HepG2 (cell line): Measurements from ENCODE around the gene LPO. TPM values are rescaled to one million over a fixed set of nuclear protein-coding genes. Genes with fewer than 3 reads are reported as not detected.

Experiments
- BHLHE40 ChIP-seq: IDR thresholded peaks from 2 replicates; pipeline ENCODE4 v1.6.1; 2011; ENCODE audit warnings: low read length, improper control_type of control experiment
- HDAC1 ChIP-seq: sonication (generic); formaldehyde crosslinking; IDR thresholded peaks from 2 replicates; pipeline ENCODE4 v1.5.1; 2020; ENCODE audit warnings: mild to moderate bottlenecking, missing genetic modification reagents
- KMT2B ChIP-seq: IDR thresholded peaks from 2 replicates; pipeline ENCODE4 v1.6.1; 2016; ENCODE audit warnings: missing genetic modification reagents, missing compliant biosample characterization
- MAFF ChIP-seq: IDR thresholded peaks from 2 replicates; pipeline ENCODE4 v1.6.1; 2011; ENCODE audit warnings: low read depth, low read length, improper control_type of control experiment
- RFX3 ChIP-seq: IDR thresholded peaks from 2 replicates; pipeline ENCODE4 v1.6.1; 2016; ENCODE audit warnings: missing biosample characterization, missing genetic modification reagents
- SOX6 ChIP-seq, 2 experiments: fragments of 450-650 bp in 1 of 2; sonication (generic) in 1 of 2; formaldehyde crosslinking in 1 of 2; IDR thresholded peaks; 2 replicates each; pipeline versions ENCODE4 v1.4.0 to v1.6.1; 2017 to 2020; ENCODE audit warnings: antibody characterized with exemption in 1 of 2, mild to moderate bottlenecking in 1 of 2, missing genetic modification reagents in 1 of 2
- SSRP1 ChIP-seq: IDR thresholded peaks from 2 replicates; pipeline ENCODE4 v1.6.1; 2016; ENCODE audit warnings: control low read depth
- TARDBP ChIP-seq: sonication (generic); formaldehyde crosslinking; IDR thresholded peaks from 2 replicates; pipeline ENCODE4 v1.8.0; 2022; ENCODE audit warnings: mild to moderate bottlenecking, missing genetic modification reagents
- ZBTB8A ChIP-seq: sonication (generic); formaldehyde crosslinking; IDR thresholded peaks from 2 replicates; pipeline ENCODE4 v1.4.0; 2020; ENCODE audit warnings: mild to moderate bottlenecking, low read depth, missing genetic modification reagents, borderline replicate concordance
- ZNF616 ChIP-seq: sonication (generic); formaldehyde crosslinking; IDR thresholded peaks from 2 replicates; pipeline ENCODE4 v1.5.0; 2020; ENCODE audit warnings: low read depth, mild to moderate bottlenecking, missing genetic modification reagents
- ZNF790 ChIP-seq: sonication (generic); formaldehyde crosslinking; IDR thresholded peaks from 2 replicates; pipeline ENCODE4 v1.8.0; 2022; ENCODE audit warnings: missing genetic modification reagents, mild to moderate bottlenecking, borderline replicate concordance
- polyA plus RNA-seq, 8 experiments: library from polyadenylated mRNA; depleted of rRNA in 3 of 8; stranded (reverse) in 7 of 8; unstranded in 1 of 8; fragments of >200 nt; fragmentation: Illumina TruSeq in 4 of 8; extraction: Trizol in 4 of 8; gene quantifications; 2 replicates each; pipeline versions ENCODE4 v1.2.1 to v1.2.3, GENCODE V29; 2011 to 2016; ENCODE audit warnings: low read depth in 4 of 8, missing spikeins in 1 of 8, mixed read lengths in 1 of 8; ENCODE audit not compliant: insufficient read depth in 1 of 8
- total RNA-seq, 5 experiments: library from RNA; depleted of rRNA; stranded (reverse); fragments of >200 nt; fragmentation: Illumina TruSeq; extraction: Trizol; gene quantifications; 2 replicates each; pipeline ENCODE4 v1.2.3, GENCODE V29; 2016; ENCODE audit warnings: low read depth in 1 of 5
- TF ChIP-seq, protein P1 (sequence below): sonication (generic); formaldehyde crosslinking; IDR thresholded peaks from 2 replicates; pipeline ENCODE4 v1.5.0; 2020; ENCODE audit warnings: mild to moderate bottlenecking, missing genetic modification reagents
- TF ChIP-seq, protein P2 (sequence below): sonication (generic); formaldehyde crosslinking; IDR thresholded peaks from 2 replicates; pipeline ENCODE4 v1.4.0; 2020; ENCODE audit warnings: mild to moderate bottlenecking, missing genetic modification reagents
- TF ChIP-seq, protein P3 (sequence below): sonication (generic); formaldehyde crosslinking; IDR thresholded peaks from 2 replicates; pipeline ENCODE4 v1.4.0; 2020; ENCODE audit warnings: missing genetic modification reagents
- TF ChIP-seq, protein P4 (sequence below): sonication (generic); formaldehyde crosslinking; conservative IDR thresholded peaks from 2 replicates; pipeline ENCODE4 v1.8.1; 2023; ENCODE audit warnings: missing genetic modification reagents
- TF ChIP-seq, protein P5 (sequence below): sonication (generic); formaldehyde crosslinking; conservative IDR thresholded peaks from 2 replicates; pipeline ENCODE4 v1.8.0; 2022; ENCODE audit warnings: mild to moderate bottlenecking, moderate library complexity, missing genetic modification reagents

Gene LPO
- total and polyA plus RNA-seq, 2 of the 13 experiments (the other 11 are each of a cell fraction or from before 2014, with no cell fraction given), result not detected

DNA sequence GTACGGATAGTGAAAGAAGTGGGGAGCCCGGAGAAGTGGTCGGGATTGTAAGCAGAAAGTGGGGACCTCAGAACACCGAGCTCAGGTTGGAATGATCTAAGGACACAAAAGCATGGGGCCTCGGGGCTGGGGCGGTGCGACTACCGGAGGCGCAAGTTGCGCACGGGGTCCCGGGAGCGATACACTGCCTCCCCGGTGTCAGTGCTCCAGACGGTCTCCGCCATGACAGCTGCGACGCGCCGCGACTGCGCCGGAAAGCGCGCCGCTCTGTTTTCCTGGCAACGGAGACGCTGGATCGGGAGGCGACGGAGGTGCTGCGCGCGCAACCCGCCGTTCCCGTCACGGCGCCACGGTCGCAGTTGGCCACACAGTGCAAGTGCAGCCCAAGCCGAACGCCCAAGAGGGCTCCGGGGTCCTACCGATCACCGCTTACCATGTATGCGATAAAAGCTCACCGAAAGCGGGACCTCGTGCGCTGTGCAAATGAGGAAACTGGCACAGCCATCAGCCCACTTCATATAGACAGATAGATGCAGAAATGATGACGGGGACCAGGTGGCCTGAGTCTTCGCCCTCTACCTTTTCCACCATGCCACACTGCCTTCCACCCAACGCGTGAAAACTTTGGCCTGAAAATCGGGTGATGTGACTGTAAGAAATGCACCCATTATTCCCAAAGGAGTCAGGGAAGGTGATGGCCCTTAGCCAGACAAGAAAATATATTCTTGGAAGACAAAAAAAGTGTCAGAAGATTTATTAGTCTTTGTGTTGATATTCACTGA, 19.2 kb upstream of the LPO start, which contains the start of gene MKS1 (continued):
- TF ChIP-seq, protein P1, sequence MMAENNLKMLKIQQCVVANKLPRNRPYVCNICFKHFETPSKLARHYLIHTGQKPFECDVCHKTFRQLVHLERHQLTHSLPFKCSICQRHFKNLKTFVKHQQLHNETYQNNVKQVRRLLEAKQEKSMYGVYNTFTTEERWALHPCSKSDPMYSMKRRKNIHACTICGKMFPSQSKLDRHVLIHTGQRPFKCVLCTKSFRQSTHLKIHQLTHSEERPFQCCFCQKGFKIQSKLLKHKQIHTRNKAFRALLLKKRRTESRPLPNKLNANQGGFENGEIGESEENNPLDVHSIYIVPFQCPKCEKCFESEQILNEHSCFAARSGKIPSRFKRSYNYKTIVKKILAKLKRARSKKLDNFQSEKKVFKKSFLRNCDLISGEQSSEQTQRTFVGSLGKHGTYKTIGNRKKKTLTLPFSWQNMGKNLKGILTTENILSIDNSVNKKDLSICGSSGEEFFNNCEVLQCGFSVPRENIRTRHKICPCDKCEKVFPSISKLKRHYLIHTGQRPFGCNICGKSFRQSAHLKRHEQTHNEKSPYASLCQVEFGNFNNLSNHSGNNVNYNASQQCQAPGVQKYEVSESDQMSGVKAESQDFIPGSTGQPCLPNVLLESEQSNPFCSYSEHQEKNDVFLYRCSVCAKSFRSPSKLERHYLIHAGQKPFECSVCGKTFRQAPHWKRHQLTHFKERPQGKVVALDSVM (CRISPR knock-in tag), result no peak
- TF ChIP-seq RFX3 (peak; percentile 94), KMT2B (CRISPR knock-in tag) (peak; percentile 97), ZNF616 (CRISPR knock-in tag) (no peak), ZBTB8A (CRISPR knock-in tag) (no peak; the same call in 1 of the 2 replicates), SOX6 (IDR thresholded peaks at IDR 0.05) (no peak), SOX6 (CRISPR knock-in tag; IDR thresholded peaks at IDR 0.05) (peak; percentile 62), MAFF (no peak), HDAC1 (CRISPR knock-in tag) (peak; percentile 95), ZNF790 (CRISPR knock-in tag) (peak; percentile 56; the same call in 1 of the 2 replicates), SSRP1 (no peak), TARDBP (peak; percentile 80; the same call in 1 of the 2 replicates), BHLHE40 (peak; percentile 6; the same call in 1 of the 2 replicates)
- TF ChIP-seq, protein P2, sequence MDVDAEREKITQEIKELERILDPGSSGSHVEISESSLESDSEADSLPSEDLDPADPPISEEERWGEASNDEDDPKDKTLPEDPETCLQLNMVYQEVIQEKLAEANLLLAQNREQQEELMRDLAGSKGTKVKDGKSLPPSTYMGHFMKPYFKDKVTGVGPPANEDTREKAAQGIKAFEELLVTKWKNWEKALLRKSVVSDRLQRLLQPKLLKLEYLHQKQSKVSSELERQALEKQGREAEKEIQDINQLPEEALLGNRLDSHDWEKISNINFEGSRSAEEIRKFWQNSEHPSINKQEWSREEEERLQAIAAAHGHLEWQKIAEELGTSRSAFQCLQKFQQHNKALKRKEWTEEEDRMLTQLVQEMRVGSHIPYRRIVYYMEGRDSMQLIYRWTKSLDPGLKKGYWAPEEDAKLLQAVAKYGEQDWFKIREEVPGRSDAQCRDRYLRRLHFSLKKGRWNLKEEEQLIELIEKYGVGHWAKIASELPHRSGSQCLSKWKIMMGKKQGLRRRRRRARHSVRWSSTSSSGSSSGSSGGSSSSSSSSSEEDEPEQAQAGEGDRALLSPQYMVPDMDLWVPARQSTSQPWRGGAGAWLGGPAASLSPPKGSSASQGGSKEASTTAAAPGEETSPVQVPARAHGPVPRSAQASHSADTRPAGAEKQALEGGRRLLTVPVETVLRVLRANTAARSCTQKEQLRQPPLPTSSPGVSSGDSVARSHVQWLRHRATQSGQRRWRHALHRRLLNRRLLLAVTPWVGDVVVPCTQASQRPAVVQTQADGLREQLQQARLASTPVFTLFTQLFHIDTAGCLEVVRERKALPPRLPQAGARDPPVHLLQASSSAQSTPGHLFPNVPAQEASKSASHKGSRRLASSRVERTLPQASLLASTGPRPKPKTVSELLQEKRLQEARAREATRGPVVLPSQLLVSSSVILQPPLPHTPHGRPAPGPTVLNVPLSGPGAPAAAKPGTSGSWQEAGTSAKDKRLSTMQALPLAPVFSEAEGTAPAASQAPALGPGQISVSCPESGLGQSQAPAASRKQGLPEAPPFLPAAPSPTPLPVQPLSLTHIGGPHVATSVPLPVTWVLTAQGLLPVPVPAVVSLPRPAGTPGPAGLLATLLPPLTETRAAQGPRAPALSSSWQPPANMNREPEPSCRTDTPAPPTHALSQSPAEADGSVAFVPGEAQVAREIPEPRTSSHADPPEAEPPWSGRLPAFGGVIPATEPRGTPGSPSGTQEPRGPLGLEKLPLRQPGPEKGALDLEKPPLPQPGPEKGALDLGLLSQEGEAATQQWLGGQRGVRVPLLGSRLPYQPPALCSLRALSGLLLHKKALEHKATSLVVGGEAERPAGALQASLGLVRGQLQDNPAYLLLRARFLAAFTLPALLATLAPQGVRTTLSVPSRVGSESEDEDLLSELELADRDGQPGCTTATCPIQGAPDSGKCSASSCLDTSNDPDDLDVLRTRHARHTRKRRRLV (CRISPR knock-in tag), result peak; percentile 82; the same call in 1 of the 2 replicates
- TF ChIP-seq, protein P3, sequence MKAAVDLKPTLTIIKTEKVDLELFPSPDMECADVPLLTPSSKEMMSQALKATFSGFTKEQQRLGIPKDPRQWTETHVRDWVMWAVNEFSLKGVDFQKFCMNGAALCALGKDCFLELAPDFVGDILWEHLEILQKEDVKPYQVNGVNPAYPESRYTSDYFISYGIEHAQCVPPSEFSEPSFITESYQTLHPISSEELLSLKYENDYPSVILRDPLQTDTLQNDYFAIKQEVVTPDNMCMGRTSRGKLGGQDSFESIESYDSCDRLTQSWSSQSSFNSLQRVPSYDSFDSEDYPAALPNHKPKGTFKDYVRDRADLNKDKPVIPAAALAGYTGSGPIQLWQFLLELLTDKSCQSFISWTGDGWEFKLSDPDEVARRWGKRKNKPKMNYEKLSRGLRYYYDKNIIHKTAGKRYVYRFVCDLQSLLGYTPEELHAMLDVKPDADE (CRISPR knock-in tag), result peak; percentile 17; the same call in 1 of the 2 replicates
- TF ChIP-seq, protein P4, sequence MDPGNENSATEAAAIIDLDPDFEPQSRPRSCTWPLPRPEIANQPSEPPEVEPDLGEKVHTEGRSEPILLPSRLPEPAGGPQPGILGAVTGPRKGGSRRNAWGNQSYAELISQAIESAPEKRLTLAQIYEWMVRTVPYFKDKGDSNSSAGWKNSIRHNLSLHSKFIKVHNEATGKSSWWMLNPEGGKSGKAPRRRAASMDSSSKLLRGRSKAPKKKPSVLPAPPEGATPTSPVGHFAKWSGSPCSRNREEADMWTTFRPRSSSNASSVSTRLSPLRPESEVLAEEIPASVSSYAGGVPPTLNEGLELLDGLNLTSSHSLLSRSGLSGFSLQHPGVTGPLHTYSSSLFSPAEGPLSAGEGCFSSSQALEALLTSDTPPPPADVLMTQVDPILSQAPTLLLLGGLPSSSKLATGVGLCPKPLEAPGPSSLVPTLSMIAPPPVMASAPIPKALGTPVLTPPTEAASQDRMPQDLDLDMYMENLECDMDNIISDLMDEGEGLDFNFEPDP (CRISPR knock-in tag), result no peak; the same call in 1 of the 2 replicates
- TF ChIP-seq, protein P5, sequence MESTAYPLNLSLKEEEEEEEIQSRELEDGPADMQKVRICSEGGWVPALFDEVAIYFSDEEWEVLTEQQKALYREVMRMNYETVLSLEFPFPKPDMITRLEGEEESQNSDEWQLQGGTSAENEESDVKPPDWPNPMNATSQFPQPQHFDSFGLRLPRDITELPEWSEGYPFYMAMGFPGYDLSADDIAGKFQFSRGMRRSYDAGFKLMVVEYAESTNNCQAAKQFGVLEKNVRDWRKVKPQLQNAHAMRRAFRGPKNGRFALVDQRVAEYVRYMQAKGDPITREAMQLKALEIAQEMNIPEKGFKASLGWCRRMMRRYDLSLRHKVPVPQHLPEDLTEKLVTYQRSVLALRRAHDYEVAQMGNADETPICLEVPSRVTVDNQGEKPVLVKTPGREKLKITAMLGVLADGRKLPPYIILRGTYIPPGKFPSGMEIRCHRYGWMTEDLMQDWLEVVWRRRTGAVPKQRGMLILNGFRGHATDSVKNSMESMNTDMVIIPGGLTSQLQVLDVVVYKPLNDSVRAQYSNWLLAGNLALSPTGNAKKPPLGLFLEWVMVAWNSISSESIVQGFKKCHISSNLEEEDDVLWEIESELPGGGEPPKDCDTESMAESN, result peak; percentile 89; the same call in 1 of the 2 replicates
